ENCODE measurements around the gene ADGRE2. TPM values are rescaled to one million over a fixed set of nuclear protein-coding genes. Genes with fewer than 3 reads are reported as not detected.
"Not testable (repeated sequence)": the region's sequence is repeated elsewhere in the genome, so short reads cannot be mapped to it uniquely, and the experiment has no call there.

ADGRE2 gene
- total and polyA plus RNA-seq, 2 of the 4 experiments (the other 2 are of a cell fraction) = not detected

DNA sequence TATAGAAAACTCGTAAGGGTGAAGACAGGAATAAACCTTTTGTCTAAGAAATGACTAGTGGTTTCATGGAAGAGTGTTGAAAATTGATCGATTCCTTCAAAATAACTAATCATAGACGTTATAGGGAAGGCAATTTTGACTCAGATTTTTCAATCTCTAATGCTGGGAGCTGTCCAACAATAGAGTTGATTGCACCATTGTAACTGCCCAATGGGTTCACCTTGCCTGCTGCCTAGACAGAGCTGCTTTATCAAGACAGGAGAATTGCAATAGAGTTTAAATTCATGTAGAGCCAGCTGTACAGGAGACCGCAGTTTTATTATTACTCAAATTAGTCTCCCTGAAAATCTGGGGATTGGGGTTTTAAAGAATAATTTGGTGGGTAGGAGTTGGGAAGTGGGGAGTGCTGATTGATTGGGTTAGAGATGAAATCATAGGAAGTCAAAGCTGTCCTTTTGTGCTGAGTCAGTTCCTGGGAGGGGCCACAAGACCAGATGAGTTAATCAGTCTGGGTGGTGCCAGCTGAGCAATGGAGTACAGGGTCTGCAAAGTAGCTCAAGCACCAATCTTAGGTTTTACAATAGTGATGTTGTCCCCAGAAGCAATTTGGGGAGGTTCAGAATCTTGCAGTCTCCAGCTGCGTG, 16.8 kb upstream of the ADGRE2 start:
- POLR2A ChIA-PET (ENCODE audit: unreplicated experiment) = no interaction called here
- Histone ChIP-seq H2BK5ac (ENCODE audit: low read depth, low read length, poor library complexity, severe bottlenecking) (no peak overlapping the region), H4K20me1 (ENCODE audit: insufficient read depth, low read length) (no peaks in the 10 kb centered on the region), H3K23ac (ENCODE audit: low read depth, low read length) (no peak overlapping the region), H2AK9ac (replicated peaks; ENCODE audit: low read depth, low read length, poor library complexity) (no peak overlapping the region), H3K18ac (ENCODE audit: low read depth, low read length) (no peak overlapping the region), H2AK5ac (ENCODE audit: low read depth, low read length) (no peak overlapping the region), H3K27me3 (ENCODE audit: control insufficient read depth, insufficient read depth, low read length) (no peaks in the 10 kb centered on the region), H3K36me3 (ENCODE audit: control insufficient read depth, insufficient read depth, low read length) (no peaks in the 10 kb centered on the region), H3K4me1 (ENCODE audit: control insufficient read depth, insufficient read depth, low read length) (no peaks in the 10 kb centered on the region), H3K56ac (ENCODE audit: extremely low read depth, insufficient read depth, low read length) (no peak overlapping the region), H3K14ac (replicated peaks; ENCODE audit: low read depth, low read length) (no peak overlapping the region), H4K5ac (ENCODE audit: low read depth, low read length) (no peak overlapping the region), H2BK20ac (ENCODE audit: low read depth, low read length) (no peak overlapping the region), H4K8ac (ENCODE audit: low read depth in 2 of 2, low read length in 2 of 2) (no peak overlapping the region), H3K9me1 (ENCODE audit: insufficient read depth, low read length) (no peaks in the 10 kb centered on the region), H3K27ac (ENCODE audit: insufficient read depth, low read length) (no peak overlapping the region), H3K4me3 (ENCODE audit: insufficient read depth, low read depth, low read length) (no peak overlapping the region), H2BK15ac (ENCODE audit: low read depth, low read length) (no peak overlapping the region), H3K4ac (ENCODE audit: low read depth, low read length) (no peak overlapping the region), H3K9ac (ENCODE audit: low read depth, low read length) (no peak overlapping the region), H2AFZ (replicated peaks; ENCODE audit: low read length, poor library complexity) (no peak overlapping the region), H2BK120ac (ENCODE audit: low read depth, low read length) (no peak overlapping the region), H4K91ac (ENCODE audit: insufficient read depth, low read depth, low read length) (no peak overlapping the region), H3K9me3 (ENCODE audit: control insufficient read depth, insufficient read depth, low read length) (0 out of 2 replicates have a peak, but pooled peaks cover 2% of the 10 kb centered on the region), H3K4me2 (ENCODE audit: low read depth, low read length) (no peak overlapping the region), H3K79me1 (ENCODE audit: low read depth in 1 of 2, low read length in 2 of 2) (no peaks in the 10 kb centered on the region)
- no CpG with 5 or more reads among the region's 5 CpGs for WGBS, 2 experiments (ENCODE audit: extremely low coverage in 2 of 2, insufficient read length in 1 of 2)
- in situ Hi-C loops (cut with MboI; ENCODE audit: low sequenced_read_pairs) = no loop called here
- intact Hi-C loops (cut with micrococcal nuclease) = no loop called here
- CTCF ChIA-PET = interaction anchor here (0.6 kb wide), 1 partner anchor 364 kb away, joined by 5 read pairs; no protein-coding TSS in a partner anchor
- TF ChIP-seq BHLHE40 (IDR thresholded peaks at IDR 0.05; ENCODE audit: low read depth, low read length) (no peak), MAFK (IDR thresholded peaks at IDR 0.05; ENCODE audit: low read depth, low read length) (peak; percentile 7; the same call in 1 of the 2 replicates), RCOR1 (IDR thresholded peaks at IDR 0.05; ENCODE audit: insufficient replicate concordance, low read length) (no peak), RAD21 (IDR thresholded peaks at IDR 0.05; ENCODE audit: low read length) (no peak)
- ATAC-seq (ENCODE audit: low read depth) (no peak), DNase-seq (no peak)
- BruUV-seq (replicated peaks) = no TSS peak
- dilution Hi-C loops (cut with HindIII; ENCODE audit: low sequenced_read_pairs, unreplicated experiment) = no loop called here

DNA sequence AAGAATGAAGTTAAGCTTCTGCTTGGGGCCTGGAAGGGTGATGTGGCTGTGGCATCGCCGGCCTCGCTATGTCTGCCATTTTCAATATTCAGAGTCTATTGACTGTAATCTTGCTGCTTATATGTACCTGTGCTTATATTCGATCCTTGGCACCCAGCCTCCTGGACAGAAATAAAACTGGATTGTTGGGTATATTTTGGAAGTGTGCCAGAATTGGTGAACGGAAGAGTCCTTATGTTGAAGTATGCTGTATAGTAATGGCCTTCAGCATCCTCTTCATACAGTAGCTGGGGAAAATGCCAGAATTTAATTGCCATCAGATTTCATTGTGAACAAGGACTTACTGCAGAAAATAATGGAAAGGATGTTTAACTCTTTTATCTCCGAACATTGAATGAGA, 13.9 kb upstream of the ADGRE2 start:
- H2BK120ac ChIP-seq (ENCODE audit: low read depth, low read length); H3K23ac ChIP-seq (ENCODE audit: low read depth, low read length); H4K20me1 ChIP-seq (ENCODE audit: insufficient read depth, low read length); H3K27me3 ChIP-seq (ENCODE audit: control insufficient read depth, insufficient read depth, low read length); H3K4me2 ChIP-seq (ENCODE audit: low read depth, low read length); H2AFZ ChIP-seq (replicated peaks; ENCODE audit: low read length, poor library complexity); H2AK9ac ChIP-seq (replicated peaks; ENCODE audit: low read depth, low read length, poor library complexity); H3K14ac ChIP-seq (replicated peaks; ENCODE audit: low read depth, low read length); H2BK5ac ChIP-seq (ENCODE audit: low read depth, low read length, poor library complexity, severe bottlenecking); H3K18ac ChIP-seq (ENCODE audit: low read depth, low read length); H4K5ac ChIP-seq (ENCODE audit: low read depth, low read length); intact Hi-C loops (cut with micrococcal nuclease); in situ Hi-C loops (cut with MboI; ENCODE audit: low sequenced_read_pairs); H3K4me1 ChIP-seq (ENCODE audit: control insufficient read depth, insufficient read depth, low read length); BruUV-seq (replicated peaks); H4K8ac ChIP-seq (ENCODE audit: low read depth in 2 of 2, low read length in 2 of 2); H3K9me1 ChIP-seq (ENCODE audit: insufficient read depth, low read length); H3K9ac ChIP-seq (ENCODE audit: low read depth, low read length); H2AK5ac ChIP-seq (ENCODE audit: low read depth, low read length); H3K9me3 ChIP-seq (ENCODE audit: control insufficient read depth, insufficient read depth, low read length); H3K36me3 ChIP-seq (ENCODE audit: control insufficient read depth, insufficient read depth, low read length); ATAC-seq (ENCODE audit: low read depth); H3K79me1 ChIP-seq (ENCODE audit: low read depth in 1 of 2, low read length in 2 of 2); H3K4ac ChIP-seq (ENCODE audit: low read depth, low read length); dilution Hi-C loops (cut with HindIII; ENCODE audit: low sequenced_read_pairs, unreplicated experiment); H3K4me3 ChIP-seq (ENCODE audit: insufficient read depth, low read depth, low read length); DNase-seq; CTCF ChIA-PET; H4K91ac ChIP-seq (ENCODE audit: insufficient read depth, low read depth, low read length); H2BK15ac ChIP-seq (ENCODE audit: low read depth, low read length); H2BK20ac ChIP-seq (ENCODE audit: low read depth, low read length); H3K27ac ChIP-seq (ENCODE audit: insufficient read depth, low read length); H3K56ac ChIP-seq (ENCODE audit: extremely low read depth, insufficient read depth, low read length); POLR2A ChIA-PET (ENCODE audit: unreplicated experiment): not testable (repeated sequence)
- no CpG with 5 or more reads among the region's 6 CpGs for WGBS, 2 experiments (ENCODE audit: extremely low coverage in 2 of 2, insufficient read length in 1 of 2)
